Measurements from ENCODE around the gene SLC34A2.
"Not testable (repeated sequence)": the region's sequence is repeated elsewhere in the genome, so short reads cannot be mapped to it uniquely, and the experiment has no call there.

Gene SLC34A2

GRCh38 chr4:25661441-25661840 lies 5.8 kb downstream of the SLC34A2 start:
- not testable (repeated sequence) for DNase-seq

GRCh38 chr4:25662306-25662705 lies 6.7 kb downstream of the SLC34A2 start:
- DNase-seq: no peak

GRCh38 chr4:25663781-25664180 lies 8.1 kb downstream of the SLC34A2 start:
- peak in 2 of 3 experiments; percentile 15 to 86 for DNase-seq

GRCh38 chr4:25666031-25666630 lies 10.5 kb downstream of the SLC34A2 start:
- DNase-seq: no peak

GRCh38 chr4:25667931-25668557 lies 12.4 kb downstream of the SLC34A2 start:
- DNase-seq: no peak

GRCh38 chr4:25670991-25671390 lies 15.3 kb downstream of the SLC34A2 start:
- no peak for DNase-seq

GRCh38 chr4:25672756-25673155 lies 17.1 kb downstream of the SLC34A2 start:
- no peak for DNase-seq

GRCh38 chr4:25674386-25674785 lies 18.7 kb downstream of the SLC34A2 start:
- DNase-seq: no peak

- no peak for DNase-seq
Observed at GRCh38 chr4:25676221-25676620, 20.6 kb downstream of the SLC34A2 start.

GRCh38 chr4:25677157-25677556 lies 21.5 kb downstream of the SLC34A2 start:
- no peak for DNase-seq

- no peak for DNase-seq
Observed at GRCh38 chr4:25677943-25678342, 22.3 kb downstream of the SLC34A2 start.

- DNase-seq: no peak
Observed at GRCh38 chr4:25687773-25688172, 32.1 kb downstream of the SLC34A2 start.

GRCh38 chr4:25694466-25694865 lies 38.8 kb downstream of the SLC34A2 start:
- no peak for DNase-seq

- DNase-seq: no peak
Observed at GRCh38 chr4:25696409-25696808, 40.8 kb downstream of the SLC34A2 start.

- DNase-seq: no peak
Observed at GRCh38 chr4:25697516-25697915, 41.9 kb downstream of the SLC34A2 start.

- no peak for DNase-seq
Observed at GRCh38 chr4:25700661-25701060, 45.0 kb downstream of the SLC34A2 start.

- peak in 1 of 3 experiments; percentile 80 for DNase-seq
Observed at GRCh38 chr4:25702848-25703247, 47.2 kb downstream of the SLC34A2 start.

GRCh38 chr4:25703731-25704388 lies 48.2 kb downstream of the SLC34A2 start:
- DNase-seq: no peak

- no peak for DNase-seq
Observed at GRCh38 chr4:25704516-25704915, 48.9 kb downstream of the SLC34A2 start.

GRCh38 chr4:25710637-25711036 lies 55.0 kb downstream of the SLC34A2 start:
- DNase-seq: no peak

- no peak for DNase-seq
Observed at GRCh38 chr4:25712611-25713010, 57.0 kb downstream of the SLC34A2 start.

GRCh38 chr4:25713812-25714211 lies 58.2 kb downstream of the SLC34A2 start:
- DNase-seq: no peak

GRCh38 chr4:25722964-25723363 lies 67.3 kb downstream of the SLC34A2 start:
- DNase-seq: no peak

GRCh38 chr4:25723409-25723808 lies 67.8 kb downstream of the SLC34A2 start:
- peak in 1 of 3 experiments; percentile 36 for DNase-seq

All from NCI-H1417 (cell line).